WI38 (cell line): ENCODE results near the gene CDKN2B-AS1.

Experiments used
- H3K4me3 ChIP-seq: 2 replicates; pipeline ENCODE4 v1.5.1; 2011; ENCODE audit warnings: low read depth, mild to moderate bottlenecking, control low read depth, low read length
- TF ChIP-seq, protein P1 (sequence below): IDR thresholded peaks from 2 replicates; pipeline ENCODE4 v1.5.1; 2012; ENCODE audit warnings: low read depth, mild to moderate bottlenecking, control low read depth, low read length

The CDKN2B-AS1 gene

DNA sequence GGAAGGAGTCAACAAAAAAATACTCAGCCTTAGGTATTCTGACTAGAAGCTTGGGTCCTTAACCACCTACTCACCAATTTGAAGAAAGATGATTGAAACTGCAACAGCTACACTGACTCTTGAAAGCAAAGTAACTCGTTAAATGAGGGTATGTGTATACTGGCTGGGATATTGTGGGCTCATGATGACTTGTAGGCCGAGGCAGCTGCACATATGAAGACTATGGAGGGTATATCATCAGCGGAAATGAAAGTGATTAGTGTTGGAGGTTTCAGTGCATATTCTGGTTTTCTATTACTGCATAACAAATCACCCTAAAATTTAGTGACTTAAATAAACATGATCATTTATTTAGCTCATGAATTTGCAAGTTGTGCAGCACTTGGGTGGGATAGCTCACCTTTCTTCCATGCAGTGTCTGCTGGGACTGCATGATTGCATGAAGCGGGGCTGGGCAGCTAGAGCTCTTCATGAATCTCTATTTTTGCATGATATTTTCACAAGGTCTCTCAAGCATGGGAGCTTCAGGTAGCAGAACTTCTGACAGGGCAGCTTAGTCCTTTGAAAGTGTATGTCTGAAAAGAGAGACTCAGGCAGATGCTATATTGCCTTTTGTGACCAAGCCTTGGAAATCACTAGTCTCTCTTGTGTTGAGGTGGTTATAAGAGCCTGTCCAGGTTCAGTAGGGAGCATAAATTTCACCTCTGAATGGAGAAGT is 110.6 kb downstream of the CDKN2B-AS1 start:
- no peak overlapping the region for H3K4me3 ChIP-seq
- TF ChIP-seq, protein P1, sequence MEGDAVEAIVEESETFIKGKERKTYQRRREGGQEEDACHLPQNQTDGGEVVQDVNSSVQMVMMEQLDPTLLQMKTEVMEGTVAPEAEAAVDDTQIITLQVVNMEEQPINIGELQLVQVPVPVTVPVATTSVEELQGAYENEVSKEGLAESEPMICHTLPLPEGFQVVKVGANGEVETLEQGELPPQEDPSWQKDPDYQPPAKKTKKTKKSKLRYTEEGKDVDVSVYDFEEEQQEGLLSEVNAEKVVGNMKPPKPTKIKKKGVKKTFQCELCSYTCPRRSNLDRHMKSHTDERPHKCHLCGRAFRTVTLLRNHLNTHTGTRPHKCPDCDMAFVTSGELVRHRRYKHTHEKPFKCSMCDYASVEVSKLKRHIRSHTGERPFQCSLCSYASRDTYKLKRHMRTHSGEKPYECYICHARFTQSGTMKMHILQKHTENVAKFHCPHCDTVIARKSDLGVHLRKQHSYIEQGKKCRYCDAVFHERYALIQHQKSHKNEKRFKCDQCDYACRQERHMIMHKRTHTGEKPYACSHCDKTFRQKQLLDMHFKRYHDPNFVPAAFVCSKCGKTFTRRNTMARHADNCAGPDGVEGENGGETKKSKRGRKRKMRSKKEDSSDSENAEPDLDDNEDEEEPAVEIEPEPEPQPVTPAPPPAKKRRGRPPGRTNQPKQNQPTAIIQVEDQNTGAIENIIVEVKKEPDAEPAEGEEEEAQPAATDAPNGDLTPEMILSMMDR, result no peak

DNA sequence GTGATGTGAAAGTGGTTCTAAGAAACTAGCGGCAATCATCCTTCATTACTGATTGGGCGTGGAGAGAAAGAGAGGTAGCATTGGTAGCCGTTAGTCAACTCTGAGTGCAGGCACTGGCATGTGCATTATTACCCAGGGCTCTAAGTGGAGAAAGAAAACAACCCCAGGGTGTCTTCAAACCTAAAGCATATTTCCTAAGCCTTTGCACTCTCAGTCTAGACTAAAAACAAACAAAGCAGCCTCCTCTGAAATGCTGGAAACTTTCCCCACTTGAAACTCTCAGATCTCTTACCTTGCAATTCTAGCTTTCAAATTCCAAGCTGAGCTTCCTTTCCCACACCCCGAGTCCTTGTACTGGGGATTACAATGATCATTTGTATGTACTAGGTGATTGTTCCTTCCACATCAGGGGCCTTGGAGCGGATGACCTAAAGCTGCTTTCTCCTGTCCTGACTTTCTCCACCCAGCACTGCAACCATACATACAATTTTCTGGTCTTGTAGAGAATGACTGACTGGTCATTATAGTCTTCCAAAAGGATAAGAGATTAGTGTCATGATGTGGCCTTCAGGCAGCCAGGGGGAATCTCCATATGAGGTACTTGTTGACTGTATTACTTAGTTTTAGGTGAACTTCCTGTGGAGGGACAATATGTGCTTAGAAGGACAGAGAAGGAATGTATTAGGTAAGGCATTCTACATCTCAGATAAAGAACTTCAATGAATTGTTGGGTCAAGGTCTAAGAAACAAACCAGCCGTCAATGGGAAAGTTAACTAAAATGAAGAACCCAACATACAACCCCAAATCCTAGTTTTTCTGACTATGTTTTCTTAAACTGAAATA is 112.8 kb downstream of the CDKN2B-AS1 start:
- no peak overlapping the region for H3K4me3 ChIP-seq
- TF ChIP-seq, protein P1, result no peak

DNA sequence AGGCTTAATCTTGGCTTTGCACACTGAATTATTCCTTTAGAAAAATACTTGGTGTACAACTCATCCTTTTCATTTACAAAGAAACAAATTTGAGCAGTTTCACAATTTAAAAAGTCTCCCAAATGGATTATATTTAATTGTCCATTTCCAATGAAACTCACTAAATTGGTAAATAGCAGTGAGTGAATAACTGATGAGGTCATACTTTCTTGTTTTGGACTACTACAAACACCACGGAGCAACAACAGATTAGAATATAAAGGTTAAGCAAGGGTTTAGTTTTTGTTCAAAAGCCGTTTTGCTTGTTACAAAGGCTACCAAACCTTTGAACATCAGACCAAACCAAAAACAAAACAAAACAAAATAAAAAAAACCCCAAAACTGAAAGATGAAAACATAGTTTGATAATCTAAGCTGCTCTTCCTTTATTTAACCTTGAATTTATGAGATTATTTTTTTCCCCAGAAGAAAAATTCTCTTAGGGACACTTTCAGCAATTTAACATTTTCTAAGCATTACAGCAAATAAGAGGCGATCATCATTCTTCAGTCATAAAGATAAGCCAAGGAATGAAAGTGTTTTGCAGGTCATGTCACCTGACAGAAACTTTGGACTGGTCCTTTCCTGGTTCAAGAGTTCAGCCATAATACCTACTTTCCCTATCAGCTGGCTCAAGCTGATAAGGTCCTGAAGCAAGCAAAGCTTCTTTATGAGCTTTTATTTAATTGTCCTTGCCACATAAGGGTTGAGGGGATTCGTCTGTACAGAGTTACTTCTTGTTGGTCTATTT is 114.2 kb downstream of the CDKN2B-AS1 start:
- TF ChIP-seq, protein P1, result no peak
- H3K4me3 ChIP-seq, result no peak overlapping the region

DNA sequence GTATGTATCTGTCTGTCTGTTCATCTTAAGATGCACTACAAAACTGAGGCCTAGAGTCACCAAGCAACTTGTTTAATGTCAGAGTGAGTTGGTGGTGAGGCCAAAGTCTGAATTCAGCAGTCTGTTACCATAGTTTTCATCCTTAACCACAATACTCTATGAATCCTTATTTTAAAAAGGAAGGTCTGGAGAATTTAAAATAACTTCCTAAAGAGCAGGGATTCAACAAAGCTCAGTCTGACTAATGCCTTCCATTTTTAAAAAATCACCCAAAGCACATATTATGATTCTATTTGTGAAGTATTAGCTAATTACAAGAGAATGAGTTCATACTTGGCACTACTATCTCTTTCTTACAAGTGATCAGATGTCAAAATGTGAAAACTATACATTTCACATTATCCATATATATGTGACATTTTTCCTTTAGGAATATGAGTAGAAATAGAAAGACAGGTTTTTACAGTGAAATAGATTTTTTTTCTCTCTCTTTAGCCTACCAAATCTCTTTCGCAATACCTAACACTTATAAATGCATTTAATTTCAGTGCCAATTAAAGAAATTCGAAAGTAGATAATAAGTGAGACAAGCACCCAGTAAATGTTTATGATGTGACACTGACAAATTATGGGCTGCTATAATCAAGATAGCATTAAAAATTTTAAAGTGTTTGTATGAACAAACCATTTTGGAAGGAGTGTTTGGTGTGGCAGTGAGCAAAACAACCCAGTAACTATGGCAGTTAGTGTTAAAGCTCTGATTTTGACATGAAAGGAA is 116.8 kb downstream of the CDKN2B-AS1 start:
- TF ChIP-seq, protein P1, result no peak
- H3K4me3 ChIP-seq, result no peak overlapping the region

DNA sequence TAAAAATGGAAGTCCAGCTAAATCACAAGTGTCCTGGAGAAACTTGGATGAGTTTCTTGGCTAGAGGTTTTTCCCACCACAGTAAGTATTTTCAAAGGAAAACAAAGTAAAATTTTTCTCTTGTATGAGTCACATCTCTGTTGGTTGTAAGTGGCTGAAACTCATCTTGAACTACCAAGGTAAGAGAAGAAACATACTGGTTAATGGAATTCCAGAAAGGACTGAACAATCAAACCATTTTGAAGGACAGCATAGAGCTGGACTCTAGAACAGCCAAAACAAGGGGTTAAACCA is 117.3 kb downstream of the CDKN2B-AS1 start:
- H3K4me3 ChIP-seq, result no peak overlapping the region
- TF ChIP-seq, protein P1, result no peak

DNA sequence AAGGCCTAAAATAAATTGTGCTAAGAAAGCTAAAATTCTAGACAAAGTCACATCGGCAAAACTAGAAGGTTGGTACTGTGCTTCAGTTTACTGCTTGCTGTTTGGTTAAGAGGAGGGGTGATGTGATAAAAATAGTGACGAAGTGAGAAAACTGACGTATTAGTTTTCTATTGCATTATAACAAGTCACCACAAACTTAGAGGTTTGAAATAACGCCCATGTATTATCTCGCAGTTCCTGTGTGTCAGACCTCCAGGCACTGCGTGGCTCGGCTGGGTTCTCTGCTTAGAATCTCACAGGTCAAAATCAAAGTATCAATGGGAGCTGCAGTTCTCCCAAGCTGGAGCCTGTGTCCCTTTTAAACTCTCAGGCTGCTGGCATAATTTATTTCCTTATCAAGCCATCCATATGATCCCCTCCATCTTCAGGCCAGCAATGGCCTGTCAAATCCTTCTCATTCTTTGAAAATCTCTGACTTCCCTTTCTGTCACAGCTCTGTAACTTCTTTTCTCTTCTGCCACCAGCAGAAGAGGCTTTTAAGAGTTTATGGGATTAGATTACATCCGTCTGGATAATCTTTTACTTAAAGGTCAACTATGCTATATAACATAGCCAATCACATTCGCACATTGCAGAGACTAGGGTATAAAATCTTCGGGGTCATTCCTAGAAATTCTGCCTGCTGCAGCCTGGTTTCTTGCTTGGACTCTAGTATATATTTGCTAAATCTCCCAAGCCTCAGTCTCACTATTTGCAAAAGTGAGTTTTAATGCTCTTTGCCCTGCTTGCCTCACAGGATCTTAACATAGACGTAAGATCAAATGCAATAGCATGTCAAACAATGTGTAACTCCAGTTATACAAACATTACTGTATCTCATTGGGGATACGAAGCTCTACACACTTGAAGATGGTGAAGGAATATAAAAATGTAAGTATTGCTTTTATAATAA is 118.6 kb downstream of the CDKN2B-AS1 start:
- TF ChIP-seq, protein P1, result no peak
- no peak overlapping the region for H3K4me3 ChIP-seq
